SU-DHL-6 (cell line): ENCODE data around the gene TDO2.

Experiments
- H2AFZ ChIP-seq: fragments of 200-600 bp; sonication (generic); 2 replicates; pipeline ENCODE4 v1.6.1; 2014; ENCODE audit warnings: low read depth, mild to moderate bottlenecking, moderate library complexity, mixed read lengths, antibody characterized with exemption, low read length; ENCODE audit not compliant: severe bottlenecking
- H3F3A ChIP-seq: fragments of 200-600 bp; shearing (Covaris generic); 2 replicates; pipeline ENCODE4 v1.6.0; 2016; ENCODE audit warnings: antibody characterized with exemption, mild to moderate bottlenecking; ENCODE audit not compliant: insufficient read depth
- H3K27ac ChIP-seq: fragments of 200-600 bp; sonication (generic); 2 replicates; pipeline ENCODE4 v1.5.1; 2016; ENCODE audit warnings: low read depth, mild to moderate bottlenecking, low read length, moderate library complexity, mixed read lengths
- H3K27me3 ChIP-seq: fragments of 200-600 bp; sonication (generic), shearing (Covaris generic); 2 replicates; pipeline ENCODE4 v1.6.0; 2014; ENCODE audit warnings: mild to moderate bottlenecking, low read length
- H3K36me3 ChIP-seq: fragments of 200-600 bp; sonication (generic); 2 replicates; pipeline ENCODE4 v1.6.1; 2014; ENCODE audit warnings: mild to moderate bottlenecking, low read length, mixed read lengths
- H3K4me2 ChIP-seq: fragments of 300-600, 200-600 bp; shearing (Covaris generic), sonication (generic); 2 replicates; pipeline ENCODE4 v1.6.0; 2014; ENCODE audit warnings: low read length, low read depth, mild to moderate bottlenecking; ENCODE audit not compliant: poor library complexity, severe bottlenecking
- H3K4me3 ChIP-seq: fragments of 200-600 bp; sonication (generic); 2 replicates; pipeline ENCODE4 v1.5.1; 2014; ENCODE audit warnings: antibody characterized with exemption, low read length, mild to moderate bottlenecking, mixed read lengths; ENCODE audit not compliant: insufficient read depth, poor library complexity, severe bottlenecking
- H3K79me2 ChIP-seq: fragments of 200-600 bp; sonication (generic); 2 replicates; pipeline ENCODE4 v1.6.1; 2014; ENCODE audit warnings: mild to moderate bottlenecking, low read length, moderate library complexity; ENCODE audit not compliant: insufficient read depth
- H3K9ac ChIP-seq: fragments of 200-600 bp; sonication (generic); 2 replicates; pipeline ENCODE4 v1.7.0; 2014; ENCODE audit warnings: mild to moderate bottlenecking, low read length
- H3K9me2 ChIP-seq: fragments of 200-600 bp; sonication (generic); replicated peaks from 2 replicates; pipeline ENCODE4 v1.6.1; 2014; ENCODE audit warnings: low read length; ENCODE audit not compliant: insufficient read depth
- H3K9me3 ChIP-seq: fragments of 200-600 bp; sonication (generic); 2 replicates; pipeline ENCODE4 v1.6.1; 2014; ENCODE audit warnings: low read length, mixed read lengths; ENCODE audit not compliant: insufficient read depth
- H4K20me1 ChIP-seq: fragments of 200-600 bp; sonication (generic); 2 replicates; pipeline ENCODE4 v1.6.1; 2014; ENCODE audit warnings: low read depth, mild to moderate bottlenecking, antibody characterized with exemption, low read length, moderate library complexity, mixed read lengths
- EZH2phosphoT487 ChIP-seq: fragments of 200-600 bp; sonication (generic), shearing (Covaris generic); conservative IDR thresholded peaks from 2 replicates; pipeline ENCODE4 v1.6.1; 2018; ENCODE audit warnings: mild to moderate bottlenecking, antibody characterized with exemption, low read length, moderate library complexity, mixed read lengths
- TF ChIP-seq, protein P1 (sequence below): fragments of 200-600 bp; sonication (generic); IDR thresholded peaks from one replicate; pipeline ENCODE4 v1.5.1; 2017; ENCODE audit warnings: antibody characterized with exemption, mild to moderate bottlenecking, low read length, moderate library complexity; ENCODE audit not compliant: insufficient read depth, poor library complexity, severe bottlenecking

The TDO2 gene

DNA sequence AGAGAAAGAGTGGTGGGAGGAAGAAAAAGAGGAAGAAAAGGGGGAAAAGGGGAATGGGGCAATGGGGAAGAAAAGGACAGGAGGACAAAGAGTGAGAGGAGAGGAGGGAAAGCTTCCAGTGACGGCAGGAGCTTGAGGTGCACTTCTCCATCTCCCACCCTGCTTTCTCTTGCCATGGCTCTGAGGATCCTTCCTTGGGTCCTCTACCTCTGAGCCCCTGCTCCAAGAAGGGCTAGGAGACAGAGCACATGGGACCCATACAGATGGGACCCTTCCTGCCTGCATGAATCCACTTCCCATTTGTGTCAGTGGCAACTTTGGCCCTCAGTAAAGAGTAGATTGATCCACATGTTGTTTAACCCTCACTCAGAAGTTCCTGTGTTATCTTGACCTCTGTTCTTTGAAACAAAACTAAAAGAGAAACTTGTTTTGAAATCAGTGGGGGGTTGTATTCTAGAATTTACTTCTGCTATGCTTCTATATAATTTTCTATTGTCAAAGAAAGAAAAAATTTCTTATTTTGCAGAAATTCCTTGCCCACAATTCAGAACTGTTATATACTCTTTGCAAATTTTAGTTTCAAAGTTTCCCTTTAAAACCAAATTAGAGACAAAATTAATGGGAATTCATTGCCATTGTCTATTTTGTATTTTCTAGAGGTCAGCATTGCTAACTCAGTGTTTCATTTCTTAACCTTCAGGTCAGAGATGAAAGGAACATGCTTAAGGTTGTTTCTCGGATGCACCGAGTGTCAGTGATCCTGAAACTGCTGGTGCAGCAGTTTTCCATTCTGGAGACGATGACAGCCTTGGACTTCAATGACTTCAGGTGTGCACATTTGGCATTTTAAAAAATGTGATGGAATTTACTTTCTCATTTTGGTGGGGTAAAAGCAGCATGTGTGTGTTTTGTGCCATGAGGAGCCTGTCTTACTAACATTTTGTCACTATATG is 5.0 kb downstream of the TDO2 start:
- Histone ChIP-seq H3K4me3 (no peak overlapping the region), H3K9ac (no peak overlapping the region), H3K27ac (no peak overlapping the region), H3K9me3 (no peaks in the 10 kb centered on the region), H4K20me1 (no peaks in the 10 kb centered on the region), H2AFZ (no peak overlapping the region), H3K27me3 (no peaks in the 10 kb centered on the region), H3K9me2 (no peaks in the 10 kb centered on the region), H3K4me2 (no peak overlapping the region), H3K79me2 (no peaks in the 10 kb centered on the region), H3K36me3 (no peaks in the 10 kb centered on the region), H3F3A (no peaks in the 10 kb centered on the region)
- TF ChIP-seq EZH2phosphoT487, result no peak
- TF ChIP-seq, protein P1, sequence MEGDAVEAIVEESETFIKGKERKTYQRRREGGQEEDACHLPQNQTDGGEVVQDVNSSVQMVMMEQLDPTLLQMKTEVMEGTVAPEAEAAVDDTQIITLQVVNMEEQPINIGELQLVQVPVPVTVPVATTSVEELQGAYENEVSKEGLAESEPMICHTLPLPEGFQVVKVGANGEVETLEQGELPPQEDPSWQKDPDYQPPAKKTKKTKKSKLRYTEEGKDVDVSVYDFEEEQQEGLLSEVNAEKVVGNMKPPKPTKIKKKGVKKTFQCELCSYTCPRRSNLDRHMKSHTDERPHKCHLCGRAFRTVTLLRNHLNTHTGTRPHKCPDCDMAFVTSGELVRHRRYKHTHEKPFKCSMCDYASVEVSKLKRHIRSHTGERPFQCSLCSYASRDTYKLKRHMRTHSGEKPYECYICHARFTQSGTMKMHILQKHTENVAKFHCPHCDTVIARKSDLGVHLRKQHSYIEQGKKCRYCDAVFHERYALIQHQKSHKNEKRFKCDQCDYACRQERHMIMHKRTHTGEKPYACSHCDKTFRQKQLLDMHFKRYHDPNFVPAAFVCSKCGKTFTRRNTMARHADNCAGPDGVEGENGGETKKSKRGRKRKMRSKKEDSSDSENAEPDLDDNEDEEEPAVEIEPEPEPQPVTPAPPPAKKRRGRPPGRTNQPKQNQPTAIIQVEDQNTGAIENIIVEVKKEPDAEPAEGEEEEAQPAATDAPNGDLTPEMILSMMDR, result no peak

DNA sequence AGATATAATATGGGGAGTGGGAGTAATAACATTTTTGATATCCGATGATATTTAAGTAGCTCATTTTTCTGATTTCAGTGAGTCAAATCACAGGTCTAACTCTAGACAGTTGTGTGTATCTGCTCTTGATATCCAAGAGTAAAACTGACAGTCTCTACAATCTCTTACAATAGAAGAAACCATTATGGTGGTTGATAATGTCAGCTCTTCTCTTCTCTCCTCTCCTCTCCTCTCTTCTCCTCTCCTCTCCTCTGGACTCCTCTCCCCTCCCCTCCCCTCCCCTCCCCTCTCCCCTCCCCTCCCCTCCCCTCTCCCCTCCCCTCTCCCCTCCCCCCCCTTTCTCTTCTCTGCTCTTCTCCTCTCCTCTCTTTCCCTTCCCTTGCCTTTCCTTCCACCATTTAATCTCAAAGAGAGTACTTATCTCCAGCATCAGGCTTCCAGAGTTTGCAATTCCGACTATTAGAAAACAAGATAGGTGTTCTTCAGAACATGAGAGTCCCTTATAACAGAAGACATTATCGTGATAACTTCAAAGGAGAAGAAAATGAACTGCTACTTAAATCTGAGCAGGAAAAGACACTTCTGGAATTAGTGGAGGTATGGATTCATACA is 6.2 kb downstream of the TDO2 start:
- Histone ChIP-seq H3F3A (no peaks in the 10 kb centered on the region), H3K9me2 (no peaks in the 10 kb centered on the region), H3K4me3 (no peak overlapping the region), H3K4me2 (no peak overlapping the region), H4K20me1 (no peaks in the 10 kb centered on the region), H3K36me3 (no peaks in the 10 kb centered on the region), H3K9ac (no peak overlapping the region), H3K79me2 (no peaks in the 10 kb centered on the region), H3K27me3 (no peaks in the 10 kb centered on the region), H3K27ac (no peak overlapping the region), H2AFZ (no peak overlapping the region), H3K9me3 (no peaks in the 10 kb centered on the region)
- no peak for TF ChIP-seq EZH2phosphoT487
- TF ChIP-seq, protein P1, result no peak

DNA sequence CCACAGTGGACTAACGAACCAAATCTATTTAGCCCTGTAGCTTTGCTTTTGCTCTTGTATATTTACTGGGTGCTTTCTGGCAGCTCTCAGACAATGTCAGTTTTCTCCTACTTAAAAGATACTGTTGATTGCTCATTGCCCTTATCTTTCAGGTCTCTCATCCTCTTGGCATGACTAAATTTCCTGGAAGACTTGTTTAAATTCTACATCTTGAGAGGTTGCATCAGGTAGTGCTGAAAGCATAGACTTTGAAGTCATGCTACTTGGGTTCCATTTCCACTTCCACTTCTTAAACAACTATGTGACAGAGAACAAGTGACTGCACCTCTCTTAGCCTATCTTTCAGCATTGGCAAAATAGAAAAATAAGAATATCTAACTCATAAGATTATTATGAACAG is 8.4 kb downstream of the TDO2 start:
- no peak overlapping the region for H3K27ac ChIP-seq
- no peak for TF ChIP-seq EZH2phosphoT487
- TF ChIP-seq, protein P1, result no peak
- H4K20me1 ChIP-seq, result no peaks in the 10 kb centered on the region
- no peak overlapping the region for H2AFZ ChIP-seq
- no peaks in the 10 kb centered on the region for H3K9me3 ChIP-seq
- H3K9me2 ChIP-seq, result no peaks in the 10 kb centered on the region
- H3K79me2 ChIP-seq, result no peaks in the 10 kb centered on the region
- H3K9ac ChIP-seq, result no peak overlapping the region
- H3K27me3 ChIP-seq, result no peaks in the 10 kb centered on the region
- no peaks in the 10 kb centered on the region for H3F3A ChIP-seq
- no peak overlapping the region for H3K4me2 ChIP-seq
- H3K36me3 ChIP-seq, result no peaks in the 10 kb centered on the region
- no peak overlapping the region for H3K4me3 ChIP-seq
